DLD1 (cell line): ENCODE data around the gene MAGOH.

Experiments used
- in situ Hi-C: cut with HindIII; loops from 2 replicates; pipeline ENCODE4 v1.10.0; 2017; ENCODE audit warnings: low sequenced_read_pairs

The MAGOH gene

DNA sequence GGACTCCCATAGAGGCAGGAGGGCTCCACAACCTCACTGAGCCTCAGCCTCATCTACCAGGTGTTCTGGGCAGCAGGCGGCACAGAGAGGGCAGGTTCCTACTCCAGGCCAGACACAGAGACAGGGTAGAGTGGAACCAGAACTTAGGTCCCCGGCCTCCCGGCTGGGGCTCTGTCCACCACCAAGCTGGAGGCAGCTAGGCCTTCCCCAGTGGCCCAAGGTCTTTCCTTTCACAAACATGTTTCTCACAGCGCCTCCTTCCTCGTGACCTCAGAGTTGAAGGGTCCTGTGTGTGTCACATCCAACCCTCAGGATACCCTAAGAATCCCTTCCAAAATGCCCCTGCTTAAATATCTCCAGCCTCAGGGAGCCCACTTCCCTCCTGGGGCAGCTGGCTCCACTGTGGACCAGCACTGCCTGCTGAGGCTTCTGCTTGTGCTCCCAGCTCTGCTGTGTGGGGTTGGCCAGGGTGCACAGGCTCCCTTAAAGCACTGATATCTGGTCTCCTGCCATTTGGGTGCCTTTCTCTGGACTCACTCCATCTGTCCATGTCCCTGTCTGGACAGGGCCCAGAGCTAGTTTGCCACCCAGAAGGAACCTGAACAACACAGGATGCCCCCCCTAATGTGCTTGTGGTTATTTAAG, 33.2 kb upstream of the MAGOH start:
- in situ Hi-C loops, result no loop called here

DNA sequence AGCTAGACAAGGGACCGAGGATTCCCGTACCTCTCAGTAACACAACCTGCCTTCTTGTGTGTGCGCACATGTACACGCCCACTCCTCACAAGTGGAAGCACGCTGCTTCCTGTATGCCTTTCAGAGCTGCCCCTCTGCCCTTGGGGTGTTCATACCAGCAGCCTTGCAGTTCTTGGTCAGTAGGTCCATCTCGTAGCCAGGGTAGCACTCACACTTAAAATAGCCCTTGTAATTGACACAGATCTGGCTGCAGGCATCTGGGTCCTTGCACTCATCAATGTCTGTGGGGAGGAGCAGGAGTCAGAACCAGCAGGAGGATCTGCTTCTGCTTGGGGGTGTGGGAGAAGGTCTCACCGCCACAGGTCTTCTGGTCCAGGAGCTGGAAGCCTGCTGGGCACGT, 32.6 kb upstream of the MAGOH start:
- in situ Hi-C loops, result no loop called here

DNA sequence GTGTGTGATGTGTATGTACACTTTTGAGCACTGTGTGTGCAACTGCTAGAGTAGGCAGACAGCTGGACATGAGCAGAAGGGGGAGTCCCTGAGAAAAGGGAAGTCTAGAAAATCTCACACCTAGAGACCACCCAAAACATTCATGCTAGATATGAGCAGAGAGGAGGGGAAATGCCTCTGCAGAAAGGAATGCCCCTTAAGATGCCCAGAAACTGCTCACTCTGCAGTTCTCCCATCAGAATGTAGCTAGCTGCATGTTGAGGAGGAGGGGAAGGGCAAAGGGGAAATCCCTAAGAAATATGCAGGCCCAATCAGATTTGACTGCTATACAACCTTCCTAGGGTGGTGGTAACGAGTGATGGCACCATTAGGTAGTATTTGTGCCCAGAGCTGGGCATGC, 31.8 kb upstream of the MAGOH start:
- in situ Hi-C loops, result no loop called here

GRCh38 chr1:53267761-53268160, 29.4 kb upstream of the MAGOH start:
- in situ Hi-C loops, result no loop called here

DNA sequence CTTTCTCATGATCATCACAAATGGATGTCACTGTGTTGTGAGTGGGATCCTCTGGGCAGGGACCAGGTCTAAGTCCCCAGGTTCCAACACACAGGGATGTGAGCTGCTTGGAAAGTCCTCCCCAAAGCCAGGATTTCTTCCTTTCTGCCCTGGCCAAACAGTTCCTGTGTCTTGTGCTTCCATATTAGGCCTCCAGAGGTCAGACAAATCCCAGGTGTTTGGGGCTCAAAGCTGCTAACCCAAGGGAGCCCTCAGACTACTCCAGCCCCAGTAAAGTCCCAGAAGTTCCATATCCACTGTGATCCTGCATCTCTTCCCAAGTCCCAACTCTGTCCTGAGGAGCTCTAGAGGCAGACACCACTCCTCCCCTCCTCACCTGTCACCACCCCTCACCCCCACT, 27.7 kb upstream of the MAGOH start:
- in situ Hi-C loops, result no loop called here

GRCh38 chr1:53265581-53265980, 27.3 kb upstream of the MAGOH start:
- in situ Hi-C loops, result no loop called here

GRCh38 chr1:53264048-53264447, 25.7 kb upstream of the MAGOH start:
- in situ Hi-C loops, result no loop called here

DNA sequence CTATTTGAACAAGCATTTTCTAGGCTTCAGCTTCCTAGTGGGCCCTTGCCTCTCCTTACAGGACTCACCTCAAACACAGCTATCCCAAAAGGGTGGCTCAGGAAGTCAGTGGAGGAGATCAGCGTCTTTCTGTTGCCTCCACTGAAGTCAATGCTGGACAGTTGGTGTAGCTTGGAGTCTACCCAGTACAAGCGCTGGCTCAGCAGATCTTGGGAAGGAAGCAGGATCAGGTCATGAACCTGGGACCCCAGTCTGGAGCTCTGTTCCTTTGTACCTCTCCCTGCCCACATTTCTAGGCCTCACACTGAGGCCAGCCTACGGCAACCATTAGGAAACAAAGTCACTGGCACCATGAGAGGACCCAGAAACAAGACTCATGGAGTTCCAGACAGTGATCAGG, 23.7 kb upstream of the MAGOH start:
- in situ Hi-C loops, result no loop called here

- in situ Hi-C loops, result no loop called here
Observed at GRCh38 chr1:53260631-53261247, 22.4 kb upstream of the MAGOH start.

DNA sequence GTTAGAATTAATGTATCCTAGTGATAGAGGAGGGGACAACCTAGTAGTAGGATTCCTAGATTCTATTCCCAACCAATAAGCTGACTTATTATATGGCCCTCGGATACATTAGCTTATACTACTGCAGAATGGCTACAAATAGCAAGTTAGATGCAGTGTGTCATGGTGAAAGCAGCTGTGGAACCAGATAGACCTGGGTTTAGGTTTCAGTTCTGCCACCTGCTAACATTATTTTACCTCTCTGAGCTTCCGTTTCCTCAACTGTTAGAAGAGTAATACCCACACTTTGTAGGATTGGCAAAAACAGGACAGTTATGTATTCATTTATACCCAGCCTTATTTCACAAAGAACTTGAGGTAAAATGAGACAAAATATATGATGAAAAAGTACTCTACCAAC, 21.6 kb upstream of the MAGOH start:
- in situ Hi-C loops, result no loop called here

DNA sequence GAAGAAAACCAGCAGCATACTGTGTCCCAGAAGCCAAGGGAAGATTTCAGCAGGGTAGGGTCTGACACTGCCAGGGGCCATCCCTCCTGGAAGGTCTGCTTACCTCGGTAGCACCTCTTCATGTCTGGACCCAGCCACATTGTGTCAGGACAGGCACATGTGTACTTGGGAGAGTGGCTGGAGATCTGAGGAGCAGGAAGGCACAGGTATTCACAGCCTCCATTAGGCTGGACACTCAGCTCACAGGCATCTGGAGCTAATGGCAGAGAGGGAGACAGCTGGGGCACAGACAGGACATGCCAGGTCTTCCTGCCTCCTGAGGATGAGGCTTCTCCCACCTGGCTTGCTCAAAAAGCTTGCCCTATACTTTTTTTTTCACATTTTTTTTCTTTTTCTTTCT, 19.9 kb upstream of the MAGOH start:
- in situ Hi-C loops, result no loop called here

GRCh38 chr1:53257454-53258081, 19.2 kb upstream of the MAGOH start:
- in situ Hi-C loops, result no loop called here

GRCh38 chr1:53256511-53257453, 18.5 kb upstream of the MAGOH start:
- in situ Hi-C loops, result no loop called here

DNA sequence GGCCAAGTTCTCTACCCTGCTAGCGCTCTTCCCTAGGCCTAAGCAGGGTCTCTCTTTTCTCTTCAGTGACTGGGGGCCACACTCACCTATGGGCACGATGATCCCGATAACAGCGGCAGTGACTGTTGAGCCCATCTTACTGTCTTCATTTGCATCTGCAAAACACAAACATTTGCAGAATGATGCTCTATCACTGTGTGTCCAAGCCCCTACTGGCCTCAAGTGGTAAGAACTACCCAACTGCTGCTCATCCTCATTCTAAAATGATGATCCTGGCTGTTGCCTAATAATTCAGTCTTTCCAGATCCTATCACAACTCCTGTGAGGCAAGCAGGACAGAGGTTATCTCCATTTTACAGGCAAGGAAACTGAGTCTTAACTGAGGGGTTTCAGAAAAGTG, 16.7 kb upstream of the MAGOH start:
- in situ Hi-C loops, result no loop called here

DNA sequence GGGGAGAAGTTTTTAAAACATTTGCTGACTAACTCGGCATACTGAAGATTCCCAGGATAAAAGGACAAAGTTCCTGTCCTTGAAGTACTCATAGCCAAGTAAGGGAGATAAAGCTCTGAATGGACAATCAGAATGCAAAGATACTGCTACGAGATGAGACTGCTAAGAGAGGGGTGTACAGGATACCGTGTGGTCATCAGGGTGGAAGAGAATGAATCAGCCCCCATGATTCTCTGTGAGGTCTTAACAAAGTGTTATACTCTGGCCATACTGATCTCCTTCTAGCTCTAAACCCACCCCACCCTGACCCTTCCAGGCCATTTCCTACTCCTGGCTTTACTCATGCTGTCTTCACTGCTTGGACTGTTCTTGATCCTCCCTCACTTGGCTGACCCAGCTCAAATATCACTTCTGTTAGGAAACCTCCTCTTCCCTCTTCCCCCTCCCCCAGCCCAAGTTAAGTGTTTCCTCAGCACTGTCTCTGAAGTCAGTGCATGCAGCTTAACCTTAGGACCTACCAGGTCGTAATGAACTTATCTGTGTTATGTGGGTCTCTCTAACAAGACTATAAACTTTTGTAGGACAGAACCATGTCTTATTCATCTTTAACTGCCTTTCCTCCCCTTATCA, 15.8 kb upstream of the MAGOH start:
- in situ Hi-C loops, result no loop called here

DNA sequence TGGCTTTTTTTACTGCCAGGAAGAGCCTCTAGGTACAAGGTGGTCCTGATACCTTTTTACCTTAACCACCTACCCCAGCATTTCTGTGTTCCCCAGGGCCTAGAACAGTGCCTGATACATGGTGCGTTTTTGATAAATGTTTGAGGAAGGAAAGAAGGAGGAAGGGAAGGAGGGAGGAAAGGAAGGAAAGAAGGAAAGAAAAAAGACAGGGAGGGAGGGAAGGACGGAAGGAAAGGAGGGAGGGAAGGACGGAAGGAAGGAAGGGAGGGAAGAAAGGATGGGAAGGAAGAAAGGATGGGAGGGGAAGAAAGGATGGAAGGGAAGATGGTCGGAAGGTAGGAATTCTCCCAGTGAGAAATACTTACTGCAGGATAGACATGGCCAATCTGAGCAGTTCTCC, 12.0 kb upstream of the MAGOH start:
- in situ Hi-C loops, result no loop called here

GRCh38 chr1:53249706-53250105, 11.4 kb upstream of the MAGOH start:
- in situ Hi-C loops, result no loop called here

GRCh38 chr1:53246261-53247134, 8.2 kb upstream of the MAGOH start:
- in situ Hi-C loops, result no loop called here

GRCh38 chr1:53244141-53244540, 5.8 kb upstream of the MAGOH start:
- in situ Hi-C loops, result no loop called here

DNA sequence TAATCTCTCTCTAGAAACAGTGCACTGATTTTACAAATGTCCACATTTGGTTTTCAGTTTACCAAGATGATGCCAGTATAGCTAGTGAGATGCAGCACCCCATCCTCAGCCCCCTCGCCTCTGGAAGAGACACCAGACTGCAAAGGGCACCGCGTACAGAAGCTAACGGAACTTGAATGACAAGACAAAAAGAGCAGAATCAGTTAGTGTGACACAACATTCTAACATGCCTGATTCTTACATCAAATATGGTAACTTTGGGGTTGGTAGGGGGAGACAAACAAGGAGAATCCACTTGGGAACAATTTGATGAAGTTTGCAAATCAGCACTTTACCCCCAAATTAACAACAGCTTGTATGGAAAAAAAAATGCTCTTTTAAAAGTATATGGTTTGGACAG, 4.1 kb upstream of the MAGOH start:
- in situ Hi-C loops, result no loop called here
